ENCODE results near the gene TCP11L1. TPM values are rescaled to one million over a fixed set of nuclear protein-coding genes. Genes with fewer than 3 reads are reported as not detected.
A peak's percentile ranks its signal among the peaks of the same experiment; 100 is the strongest.

The TCP11L1 gene
- total RNA-seq, 2 donors from 2014 or later: 54.0 to 63.7 TPM

GRCh38 chr11:33013755-33014154 lies 25.6 kb upstream of the TCP11L1 start:
- Histone ChIP-seq H3K36me3 (ENCODE audit: control insufficient read depth, insufficient read depth, low read length) (no peaks in the 10 kb centered on the region), H3K4me3 (ENCODE audit: low read length) (no peak overlapping the region), H3K27ac (ENCODE audit: low read depth, low read length) (no peak overlapping the region), H3K27me3 (ENCODE audit: control insufficient read depth, insufficient read depth, low read length, poor library complexity, severe bottlenecking) (peaks cover 18% of the 10 kb centered on the region), H3K9me3 (ENCODE audit: control insufficient read depth, low read length) (no peaks in the 10 kb centered on the region), H3K9ac (ENCODE audit: extremely low read depth, low read length, poor library complexity, severe bottlenecking) (no peak overlapping the region), H3K4me1 (ENCODE audit: control insufficient read depth, insufficient read depth, low read length) (no peaks in the 10 kb centered on the region)
- TF ChIP-seq CTCF (conservative IDR thresholded peaks at IDR 0.05): no peak
- Mint-ChIP-seq H3K4me3 (no peak overlapping the region), H3K27ac (no peak overlapping the region), H3K36me3 (ENCODE audit: low read depth) (no peaks in the 10 kb centered on the region), H3K9me3 (peaks cover 2% of the 10 kb centered on the region), H3K4me1 (peaks cover 12% of the 10 kb centered on the region), H3K27me3 (ENCODE audit: insufficient read depth) (peaks cover 30% of the 10 kb centered on the region)
- no peak for DNase-seq
- 75 to 96% methylated on average over 1 of the region's 1 CpG for WGBS, 2 experiments (ENCODE audit: insufficient coverage in 1 of 2, insufficient read length in 1 of 2)

DNA sequence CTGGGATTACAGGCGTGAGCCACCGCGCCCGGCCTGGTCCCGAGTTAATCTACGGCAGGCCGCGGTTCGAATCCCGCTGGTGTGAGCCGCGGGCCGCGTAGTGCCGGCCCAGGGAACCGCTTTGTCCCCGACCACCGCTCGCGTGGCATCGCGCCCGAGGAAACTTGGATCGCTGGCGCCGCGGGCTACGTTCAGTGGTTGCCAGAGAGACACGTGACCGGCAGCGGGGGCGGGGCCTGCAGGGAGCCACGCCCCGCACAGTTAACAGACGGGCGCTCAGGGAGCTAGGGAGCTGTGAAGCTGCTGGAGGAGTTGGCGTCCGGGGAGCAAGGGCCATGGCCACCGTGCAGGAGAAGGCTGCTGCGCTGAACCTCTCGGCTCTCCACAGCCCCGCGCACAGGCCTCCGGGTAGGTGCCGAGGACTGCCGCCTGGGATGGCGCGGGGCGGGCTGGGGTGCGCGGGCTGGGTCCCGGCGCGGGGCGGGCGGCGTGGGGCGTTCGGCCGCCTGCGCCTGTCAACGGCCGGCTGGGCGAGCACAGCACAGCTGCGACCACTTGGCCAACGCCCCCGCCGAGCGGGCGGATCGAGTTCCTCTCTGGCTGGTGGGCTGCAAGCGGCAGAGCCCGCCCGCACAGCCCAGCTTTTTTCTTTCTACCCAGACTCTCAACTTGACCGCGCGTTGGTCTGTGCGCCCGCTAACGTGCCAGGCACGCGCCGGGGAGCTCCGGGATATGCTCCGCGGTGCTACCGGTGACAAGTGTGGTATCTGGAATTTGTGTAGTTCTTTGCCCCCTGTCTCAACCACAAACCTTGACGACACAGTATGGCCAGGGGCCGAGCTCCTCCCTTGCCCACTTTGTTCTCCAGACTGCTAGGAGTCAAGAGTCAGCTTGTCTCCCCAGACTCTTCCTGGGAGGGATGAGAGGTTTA lies 23.5 kb upstream of the TCP11L1 start, which contains the start of gene DEPDC7:
DEPDC7 (plus strand) TSS at position 258 of the 931 bp plus-strand sequence; CDS start at position 336, 78 bp downstream.
- peak within 1 kb of the TSS; percentile 6 for H3K9ac ChIP-seq (ENCODE audit: extremely low read depth, low read length, poor library complexity, severe bottlenecking)
- peak within 1 kb of the TSS; percentile 77 for H3K4me3 ChIP-seq (ENCODE audit: low read length)
- WGBS, 2 experiments (ENCODE audit: insufficient coverage in 1 of 2, insufficient read length in 1 of 2): 9 to 30% methylated on average over 20 to 89 of the region's 89 CpGs
- H3K27ac ChIP-seq (ENCODE audit: low read depth, low read length): peak within 1 kb of the TSS; percentile 62
- no peaks in the 10 kb centered on the region for H3K36me3 ChIP-seq (ENCODE audit: control insufficient read depth, insufficient read depth, low read length)
- peaks cover 3% of the 10 kb centered on the region for H3K4me1 ChIP-seq (ENCODE audit: control insufficient read depth, insufficient read depth, low read length)
- Mint-ChIP-seq H3K36me3 (ENCODE audit: low read depth) (no peaks in the 10 kb centered on the region), H3K27ac (peak within 1 kb of the TSS; percentile 52), H3K27me3 (ENCODE audit: insufficient read depth) (peaks cover 31% of the 10 kb centered on the region), H3K9me3 (peaks cover 2% of the 10 kb centered on the region), H3K4me1 (peaks cover 12% of the 10 kb centered on the region), H3K4me3 (peak within 1 kb of the TSS; percentile 68)
- no peak for TF ChIP-seq CTCF (conservative IDR thresholded peaks at IDR 0.05)
- DNase-seq: peak; percentile 97
- H3K27me3 ChIP-seq (ENCODE audit: control insufficient read depth, insufficient read depth, low read length, poor library complexity, severe bottlenecking): peaks cover 18% of the 10 kb centered on the region
- H3K9me3 ChIP-seq (ENCODE audit: control insufficient read depth, low read length): no peaks in the 10 kb centered on the region

DNA sequence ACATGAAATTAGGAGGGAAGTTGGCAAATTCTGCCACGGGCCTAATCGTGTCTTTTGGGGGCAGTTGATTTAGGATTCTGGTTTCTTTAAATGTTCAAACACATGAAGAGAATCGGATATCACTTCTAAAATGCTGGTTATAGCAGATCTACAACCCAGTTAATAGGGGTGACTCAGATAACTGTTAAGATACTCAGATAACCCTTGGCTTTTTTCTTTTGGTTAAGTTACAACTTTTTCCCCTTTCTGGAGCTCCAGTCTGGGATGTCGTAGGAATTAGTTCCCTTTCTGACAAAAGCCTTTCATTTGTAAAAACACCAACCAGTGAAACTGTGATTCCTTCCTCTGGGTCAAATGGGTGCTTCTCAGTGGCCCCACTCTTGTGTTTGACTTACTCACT lies 22.7 kb upstream of the TCP11L1 start:
- no peak overlapping the region for H3K9ac ChIP-seq (ENCODE audit: extremely low read depth, low read length, poor library complexity, severe bottlenecking)

More for the DNA sequence above, 22.7 kb upstream of the TCP11L1 start:
- H3K4me1 Mint-ChIP-seq: peaks cover 15% of the 10 kb centered on the region
- no peak for DNase-seq
- peaks cover 32% of the 10 kb centered on the region for H3K27me3 Mint-ChIP-seq (ENCODE audit: insufficient read depth)
- TF ChIP-seq CTCF (conservative IDR thresholded peaks at IDR 0.05): no peak
- Histone ChIP-seq H3K9me3 (ENCODE audit: control insufficient read depth, low read length) (no peaks in the 10 kb centered on the region), H3K4me1 (ENCODE audit: control insufficient read depth, insufficient read depth, low read length) (peaks cover 3% of the 10 kb centered on the region), H3K27me3 (ENCODE audit: control insufficient read depth, insufficient read depth, low read length, poor library complexity, severe bottlenecking) (peaks cover 18% of the 10 kb centered on the region), H3K4me3 (ENCODE audit: low read length) (peak overlapping the region; percentile 77), H3K27ac (ENCODE audit: low read depth, low read length) (no peak overlapping the region), H3K36me3 (ENCODE audit: control insufficient read depth, insufficient read depth, low read length) (no peaks in the 10 kb centered on the region)
- H3K4me3 Mint-ChIP-seq: peak overlapping the region; percentile 68
- WGBS, 2 experiments (ENCODE audit: insufficient coverage in 1 of 2, insufficient read length in 1 of 2): 56 to 70% methylated on average over 4 of the region's 4 CpGs
- H3K27ac Mint-ChIP-seq: no peak overlapping the region
- peaks cover 2% of the 10 kb centered on the region for H3K9me3 Mint-ChIP-seq
- no peaks in the 10 kb centered on the region for H3K36me3 Mint-ChIP-seq (ENCODE audit: low read depth)

All from endodermal cell (in vitro differentiated cells).